K562 (cell line): Measurements from ENCODE around the gene BRAP. TPM values are rescaled to one million over a fixed set of nuclear protein-coding genes. Genes with fewer than 3 reads are reported as not detected.

ENCODE experiments used
- DIDO1 ChIP-seq: fragments of 450-650 bp; IDR thresholded peaks from 2 replicates; pipeline ENCODE4 v1.6.1; 2016; ENCODE audit warnings: low read depth, missing biosample characterization, missing genetic modification characterization
- EWSR1 ChIP-seq: fragments of 450-650 bp; IDR thresholded peaks from 2 replicates; pipeline ENCODE4 v1.6.1; 2018; ENCODE audit warnings: borderline replicate concordance, mild to moderate bottlenecking, low read depth, moderate library complexity; ENCODE audit not compliant: partially characterized antibody
- HDAC8 ChIP-seq: fragments of 450-650 bp; IDR thresholded peaks from 2 replicates; pipeline ENCODE4 v1.6.1; 2016; ENCODE audit warnings: mild to moderate bottlenecking, missing genetic modification characterization, moderate library complexity, missing compliant biosample characterization
- JUND ChIP-seq, 2 experiments: IDR thresholded peaks; 2 replicates in 1 of 2; 3 replicates in 1 of 2; pipeline ENCODE4 v1.6.1; 2011; ENCODE audit warnings: borderline replicate concordance in 2 of 2, low read depth in 2 of 2, low read length in 2 of 2, improper control_type of control experiment in 1 of 2, missing biosample characterization in 1 of 2, missing genetic modification characterization in 1 of 2, missing genetic modification reagents in 1 of 2
- L3MBTL2 ChIP-seq: fragments of 450-650 bp; IDR thresholded peaks from 2 replicates; pipeline ENCODE4 v1.6.1; 2016; ENCODE audit warnings: mild to moderate bottlenecking, moderate library complexity
- LEF1 ChIP-seq: fragments of 450-650 bp; IDR thresholded peaks from 2 replicates; pipeline ENCODE4 v1.6.1; 2016; ENCODE audit warnings: mild to moderate bottlenecking
- MCM2 ChIP-seq: fragments of 450-650 bp; IDR thresholded peaks from 2 replicates; pipeline ENCODE4 v1.6.1; 2017; ENCODE audit warnings: low read depth, mild to moderate bottlenecking
- NBN ChIP-seq: fragments of 450-650 bp; IDR thresholded peaks from 2 replicates; pipeline ENCODE4 v1.6.1; 2016; ENCODE audit warnings: low read depth, mild to moderate bottlenecking
- PTTG1 ChIP-seq: fragments of 450-650 bp; IDR thresholded peaks from 2 replicates; pipeline ENCODE4 v1.6.1; 2016; ENCODE audit warnings: low read depth, mild to moderate bottlenecking, missing genetic modification characterization, missing compliant biosample characterization
- ZNF324 ChIP-seq: fragments of 250-450 bp; sonication (Bioruptor Pico); IDR thresholded peaks from 2 replicates; pipeline ENCODE4 v1.4.0; 2020; ENCODE audit warnings: mild to moderate bottlenecking
- ZNF639 ChIP-seq, 2 experiments: fragments of 200-800 bp in 1 of 2; sonication (Bioruptor generic) in 1 of 2; sonication (generic) in 1 of 2; formaldehyde crosslinking in 1 of 2; IDR thresholded peaks in 1 of 2; conservative IDR thresholded peaks in 1 of 2; 2 replicates each; pipeline versions ENCODE4 v1.5.0 to v1.6.1; 2016 to 2020; ENCODE audit warnings: missing compliant biosample characterization in 1 of 2, missing genetic modification characterization in 1 of 2, missing genetic modification reagents in 1 of 2
- ZNF740 ChIP-seq, 3 experiments: fragments of 200-800 bp in 1 of 3; sonication (Bioruptor generic) in 1 of 3; sonication (generic) in 1 of 3; formaldehyde crosslinking in 1 of 3; IDR thresholded peaks; 2 replicates each; pipeline versions ENCODE4 v1.6.1 to v1.8.0; 2016 to 2022; ENCODE audit warnings: mild to moderate bottlenecking in 2 of 3, missing compliant biosample characterization in 2 of 3, missing genetic modification characterization in 2 of 3, missing genetic modification reagents in 1 of 3
- polyA plus RNA-seq, 8 experiments: library from polyadenylated mRNA; depleted of rRNA in 4 of 8; stranded (reverse) in 5 of 8; unstranded in 3 of 8; fragments of >200 nt; fragmentation: Nextera tagmentation in 2 of 8; fragmentation: Illumina TruSeq in 1 of 8; extraction: Ambion mirVana in 2 of 8; extraction: Trizol in 1 of 8; gene quantifications; 2 replicates each; pipeline versions ENCODE4 v1.2.1 to v1.2.3, GENCODE V29; 2011 to 2014; ENCODE audit warnings: inconsistent platforms in 1 of 8, missing spikeins in 1 of 8
- total RNA-seq, 7 experiments: library from RNA; depleted of rRNA in 6 of 7; stranded (reverse); fragments of >200 nt in 6 of 7; fragmentation: Illumina TruSeq in 2 of 7; extraction: Trizol in 2 of 7; gene quantifications; 2 replicates each; pipeline versions ENCODE4 v1.2.1 to v1.2.3, GENCODE V29; 2011 to 2021; ENCODE audit warnings: low replicate concordance in 1 of 7
- TF ChIP-seq, protein P1 (sequence below): fragments of 450-650 bp; IDR thresholded peaks from 2 replicates; pipeline ENCODE4 v1.6.1; 2014; ENCODE audit warnings: low read depth, mild to moderate bottlenecking, moderate library complexity, borderline replicate concordance
- TF ChIP-seq, protein P2 (sequence below), 2 experiments: IDR thresholded peaks; 2 replicates each; pipeline ENCODE4 v1.6.1; 2011; ENCODE audit warnings: borderline replicate concordance in 1 of 2, control low read depth in 1 of 2, low read depth in 1 of 2, low read length in 1 of 2, mild to moderate bottlenecking in 1 of 2, mixed read lengths in 1 of 2, moderate library complexity in 1 of 2; ENCODE audit not compliant: insufficient read depth in 1 of 2, insufficient read length in 1 of 2, poor library complexity in 1 of 2, severe bottlenecking in 1 of 2; ENCODE audit errors: extremely low read depth in 1 of 2
- TF ChIP-seq, protein P3 (sequence below), 3 experiments: fragments of 200-800 bp in 1 of 3; fragments of 250-450 bp in 1 of 3; fragments of 450-650 bp in 1 of 3; sonication (Bioruptor Pico) in 1 of 3; sonication (Bioruptor generic) in 1 of 3; formaldehyde crosslinking in 1 of 3; IDR thresholded peaks; 2 replicates each; pipeline versions ENCODE4 v1.6.1 to v1.8.0; 2016 to 2022; ENCODE audit warnings: mild to moderate bottlenecking in 2 of 3, missing genetic modification characterization in 2 of 3, missing compliant biosample characterization in 1 of 3, moderate library complexity in 1 of 3

The BRAP gene
- total and polyA plus RNA-seq, 9 of the 15 experiments (the other 6 are each of a cell fraction or from before 2014, with no cell fraction given) = 2.2 to 32.6 (median 27.5) TPM

DNA sequence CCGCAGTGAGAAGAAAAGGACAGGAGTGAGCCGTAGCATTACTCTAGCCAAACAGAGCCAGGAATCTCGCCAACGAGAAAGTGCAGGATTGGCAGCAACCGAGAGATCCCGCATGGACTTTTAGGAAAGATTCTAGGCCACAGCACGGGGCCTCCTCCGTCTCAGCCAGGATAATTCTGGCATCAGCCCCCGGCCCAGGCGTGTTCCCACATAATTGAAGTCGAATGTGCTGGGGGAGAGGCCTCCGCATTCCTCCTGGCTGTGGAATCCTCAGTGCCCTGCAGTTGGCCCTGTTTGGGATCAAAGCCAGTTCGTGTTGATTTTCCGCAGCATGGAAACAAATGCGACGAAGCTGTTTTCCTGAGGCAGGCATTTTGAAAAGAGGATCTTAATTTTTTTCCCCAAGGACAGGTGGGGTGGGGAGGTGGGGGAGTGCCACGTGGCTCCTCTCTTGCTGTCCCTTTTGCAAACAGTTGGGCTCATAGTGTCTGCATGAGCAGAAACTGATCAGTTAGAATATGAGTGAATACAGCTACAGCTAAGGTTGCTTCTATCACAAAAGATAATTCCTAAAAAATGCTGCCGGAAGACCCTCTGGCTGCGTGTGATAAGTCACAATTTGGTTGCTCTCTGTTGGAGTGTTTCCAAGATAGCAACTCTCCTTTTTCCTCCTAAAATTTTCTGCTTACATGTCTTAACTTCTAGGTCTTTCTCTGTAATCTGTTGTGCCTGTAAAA, 49.4 kb downstream of the BRAP start (continued):
- TF ChIP-seq L3MBTL2 (peak; percentile 88), ZNF324 (CRISPR knock-in tag) (no peak), ZNF639 (CRISPR knock-in tag; conservative IDR thresholded peaks at IDR 0.05 in 1 of 2, IDR thresholded peaks at IDR 0.05 in 1 of 2) (no peak), NBN (peak; percentile 31; the same call in 1 of the 2 replicates), EWSR1 (no peak), JUND (IDR thresholded peaks at IDR 0.05; ENCODE audit: borderline replicate concordance, low read depth, low read length) (peak; percentile 22; the same call in 1 of the 2 replicates), JUND (tag; IDR thresholded peaks at IDR 0.05; ENCODE audit: borderline replicate concordance, low read depth, low read length) (peak; percentile 6; the same call in 1 of the 3 replicates), MCM2 (no peak), HDAC8 (no peak), DIDO1 (tag) (no peak), ZNF740 (CRISPR knock-in tag; IDR thresholded peaks at IDR 0.05) (peak; percentile 80), ZNF740 (tag; IDR thresholded peaks at IDR 0.05) (peak in 1 of 2 experiments; percentile 65; a peak in 2 of 4 replicates), LEF1 (peak; percentile 82), PTTG1 (tag) (no peak)
- TF ChIP-seq, protein P1, sequence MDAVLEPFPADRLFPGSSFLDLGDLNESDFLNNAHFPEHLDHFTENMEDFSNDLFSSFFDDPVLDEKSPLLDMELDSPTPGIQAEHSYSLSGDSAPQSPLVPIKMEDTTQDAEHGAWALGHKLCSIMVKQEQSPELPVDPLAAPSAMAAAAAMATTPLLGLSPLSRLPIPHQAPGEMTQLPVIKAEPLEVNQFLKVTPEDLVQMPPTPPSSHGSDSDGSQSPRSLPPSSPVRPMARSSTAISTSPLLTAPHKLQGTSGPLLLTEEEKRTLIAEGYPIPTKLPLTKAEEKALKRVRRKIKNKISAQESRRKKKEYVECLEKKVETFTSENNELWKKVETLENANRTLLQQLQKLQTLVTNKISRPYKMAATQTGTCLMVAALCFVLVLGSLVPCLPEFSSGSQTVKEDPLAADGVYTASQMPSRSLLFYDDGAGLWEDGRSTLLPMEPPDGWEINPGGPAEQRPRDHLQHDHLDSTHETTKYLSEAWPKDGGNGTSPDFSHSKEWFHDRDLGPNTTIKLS = peak; percentile 99
- TF ChIP-seq, protein P2, sequence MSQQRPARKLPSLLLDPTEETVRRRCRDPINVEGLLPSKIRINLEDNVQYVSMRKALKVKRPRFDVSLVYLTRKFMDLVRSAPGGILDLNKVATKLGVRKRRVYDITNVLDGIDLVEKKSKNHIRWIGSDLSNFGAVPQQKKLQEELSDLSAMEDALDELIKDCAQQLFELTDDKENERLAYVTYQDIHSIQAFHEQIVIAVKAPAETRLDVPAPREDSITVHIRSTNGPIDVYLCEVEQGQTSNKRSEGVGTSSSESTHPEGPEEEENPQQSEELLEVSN (IDR thresholded peaks at IDR 0.05; ENCODE audit: borderline replicate concordance in 1 of 2, extremely low read depth in 1 of 2, insufficient read depth in 1 of 2, insufficient read length in 1 of 2, low read depth in 1 of 2, low read length in 1 of 2, poor library complexity in 1 of 2, severe bottlenecking in 1 of 2) = peak; percentile 24 to 30
- TF ChIP-seq, protein P3, sequence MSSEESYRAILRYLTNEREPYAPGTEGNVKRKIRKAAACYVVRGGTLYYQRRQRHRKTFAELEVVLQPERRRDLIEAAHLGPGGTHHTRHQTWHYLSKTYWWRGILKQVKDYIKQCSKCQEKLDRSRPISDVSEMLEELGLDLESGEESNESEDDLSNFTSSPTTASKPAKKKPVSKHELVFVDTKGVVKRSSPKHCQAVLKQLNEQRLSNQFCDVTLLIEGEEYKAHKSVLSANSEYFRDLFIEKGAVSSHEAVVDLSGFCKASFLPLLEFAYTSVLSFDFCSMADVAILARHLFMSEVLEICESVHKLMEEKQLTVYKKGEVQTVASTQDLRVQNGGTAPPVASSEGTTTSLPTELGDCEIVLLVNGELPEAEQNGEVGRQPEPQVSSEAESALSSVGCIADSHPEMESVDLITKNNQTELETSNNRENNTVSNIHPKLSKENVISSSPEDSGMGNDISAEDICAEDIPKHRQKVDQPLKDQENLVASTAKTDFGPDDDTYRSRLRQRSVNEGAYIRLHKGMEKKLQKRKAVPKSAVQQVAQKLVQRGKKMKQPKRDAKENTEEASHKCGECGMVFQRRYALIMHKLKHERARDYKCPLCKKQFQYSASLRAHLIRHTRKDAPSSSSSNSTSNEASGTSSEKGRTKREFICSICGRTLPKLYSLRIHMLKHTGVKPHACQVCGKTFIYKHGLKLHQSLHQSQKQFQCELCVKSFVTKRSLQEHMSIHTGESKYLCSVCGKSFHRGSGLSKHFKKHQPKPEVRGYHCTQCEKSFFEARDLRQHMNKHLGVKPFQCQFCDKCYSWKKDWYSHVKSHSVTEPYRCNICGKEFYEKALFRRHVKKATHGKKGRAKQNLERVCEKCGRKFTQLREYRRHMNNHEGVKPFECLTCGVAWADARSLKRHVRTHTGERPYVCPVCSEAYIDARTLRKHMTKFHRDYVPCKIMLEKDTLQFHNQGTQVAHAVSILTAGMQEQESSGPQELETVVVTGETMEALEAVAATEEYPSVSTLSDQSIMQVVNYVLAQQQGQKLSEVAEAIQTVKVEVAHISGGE (CRISPR knock-in tag; IDR thresholded peaks at IDR 0.05) = no peak; a peak in 1 of 6 replicates
